A549 (cell line): ENCODE measurements around the gene RPS25.

Experiments
- ELK1 ChIP-seq: fragments of 150-350 bp; IDR thresholded peaks from 2 replicates; pipeline ENCODE4 v1.6.1; 2014; ENCODE audit warnings: low read depth, mild to moderate bottlenecking, low read length
- MAX ChIP-seq: IDR thresholded peaks from 2 replicates; pipeline ENCODE4 v1.6.1; 2012
- RAD21 ChIP-seq, 2 experiments: fragments of >200 bp in 1 of 2; sonication (Bioruptor Twin) in 1 of 2; formaldehyde crosslinking in 1 of 2; IDR thresholded peaks in 1 of 2; conservative IDR thresholded peaks in 1 of 2; 2 replicates in 1 of 2; 3 replicates in 1 of 2; pipeline ENCODE4 v1.6.1; 2012 to 2018; ENCODE audit warnings: inconsistent platforms in 1 of 2
- RCOR1 ChIP-seq: fragments of 150-350 bp; IDR thresholded peaks from 2 replicates; pipeline ENCODE4 v1.6.1; 2014; ENCODE audit warnings: antibody characterized with exemption, low read length, low read depth
- SMC3 ChIP-seq: fragments of >200 bp; sonication (Bioruptor Twin); formaldehyde crosslinking; IDR thresholded peaks from 3 replicates; pipeline ENCODE4 v1.6.1; 2018; ENCODE audit warnings: inconsistent platforms
- TF ChIP-seq, protein P1 (sequence below): fragments of >200 bp; sonication (Bioruptor Twin); formaldehyde crosslinking; IDR thresholded peaks from 3 replicates; pipeline ENCODE4 v1.5.1; 2016

- TF ChIP-seq RCOR1 (no peak), MAX (no peak), SMC3 (no peak), ELK1 (no peak), RAD21 (conservative IDR thresholded peaks at IDR 0.05 in 1 of 2, IDR thresholded peaks at IDR 0.05 in 1 of 2) (no peak)
- TF ChIP-seq, protein P1, sequence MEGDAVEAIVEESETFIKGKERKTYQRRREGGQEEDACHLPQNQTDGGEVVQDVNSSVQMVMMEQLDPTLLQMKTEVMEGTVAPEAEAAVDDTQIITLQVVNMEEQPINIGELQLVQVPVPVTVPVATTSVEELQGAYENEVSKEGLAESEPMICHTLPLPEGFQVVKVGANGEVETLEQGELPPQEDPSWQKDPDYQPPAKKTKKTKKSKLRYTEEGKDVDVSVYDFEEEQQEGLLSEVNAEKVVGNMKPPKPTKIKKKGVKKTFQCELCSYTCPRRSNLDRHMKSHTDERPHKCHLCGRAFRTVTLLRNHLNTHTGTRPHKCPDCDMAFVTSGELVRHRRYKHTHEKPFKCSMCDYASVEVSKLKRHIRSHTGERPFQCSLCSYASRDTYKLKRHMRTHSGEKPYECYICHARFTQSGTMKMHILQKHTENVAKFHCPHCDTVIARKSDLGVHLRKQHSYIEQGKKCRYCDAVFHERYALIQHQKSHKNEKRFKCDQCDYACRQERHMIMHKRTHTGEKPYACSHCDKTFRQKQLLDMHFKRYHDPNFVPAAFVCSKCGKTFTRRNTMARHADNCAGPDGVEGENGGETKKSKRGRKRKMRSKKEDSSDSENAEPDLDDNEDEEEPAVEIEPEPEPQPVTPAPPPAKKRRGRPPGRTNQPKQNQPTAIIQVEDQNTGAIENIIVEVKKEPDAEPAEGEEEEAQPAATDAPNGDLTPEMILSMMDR = no peak
Measured at GRCh38 chr11:118998822-118999221, 19.3 kb downstream of the RPS25 start.
